Measurements from ENCODE around the gene PMVK. TPM values are rescaled to one million over a fixed set of nuclear protein-coding genes. Genes with fewer than 3 reads are reported as not detected.

PMVK gene
- total RNA-seq, 1 donor from 2014 or later = 9.6 TPM

GRCh38 chr1:154963643-154964042 lies 27.1 kb upstream of the PMVK start:
- peaks cover 49 to 72% of the 10 kb centered on the region in 2 donors for H3K36me3 ChIP-seq
- no peak for TF ChIP-seq CTCF (IDR thresholded peaks at IDR 0.05)
- no peak overlapping the region for H3K27ac ChIP-seq
- no peak for DNase-seq (ENCODE audit: low spot score in 2 of 2)
- intact Hi-C loops (cut with DNase I) = no loop called here
- H3K9me3 ChIP-seq = no peaks in the 10 kb centered on the region
- peaks cover 3 to 19% of the 10 kb centered on the region in 2 donors for H3K4me1 ChIP-seq
- H3K27me3 ChIP-seq = no peaks in the 10 kb centered on the region
- H3K4me3 ChIP-seq = no peak overlapping the region

DNA sequence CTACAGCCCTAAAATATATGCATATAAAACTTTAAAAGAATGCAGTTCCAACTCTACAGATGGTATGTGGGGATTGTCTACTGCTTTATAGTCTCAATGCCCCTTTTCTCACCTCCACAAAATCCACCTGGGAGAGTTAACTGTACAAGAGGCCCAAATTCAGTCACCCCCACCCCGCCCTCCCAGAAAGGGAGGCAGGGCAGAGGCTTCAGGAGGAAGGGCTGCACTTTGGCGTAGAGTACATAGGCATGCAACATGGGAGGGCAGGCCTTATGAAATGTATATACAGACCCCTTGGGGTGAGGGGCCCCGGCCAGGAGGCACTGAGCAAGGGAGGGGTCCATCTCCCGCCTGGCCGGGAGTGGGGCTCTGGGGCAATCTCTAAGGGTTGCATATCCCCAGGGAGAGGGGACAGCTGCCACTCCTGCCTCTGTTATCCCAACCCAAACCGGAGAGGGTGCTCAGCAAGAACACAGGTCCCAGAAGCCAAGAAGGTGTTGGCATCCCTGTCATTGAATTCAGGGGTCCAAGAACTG lies 26.3 kb upstream of the PMVK start:
- Histone ChIP-seq H3K4me1 (peaks cover 3 to 19% of the 10 kb centered on the region in 2 donors), H3K9me3 (no peaks in the 10 kb centered on the region), H3K27ac (peak overlapping the region; percentile 95 to 97), H3K4me3 (peak overlapping the region; percentile 97), H3K27me3 (no peaks in the 10 kb centered on the region), H3K36me3 (peaks cover 48 to 72% of the 10 kb centered on the region in 2 donors)
- no peak for DNase-seq (ENCODE audit: low spot score in 2 of 2)
- intact Hi-C loops (cut with DNase I) = loop anchor here (1.0 kb wide), 1 partner anchor 7 kb away; the partner anchor contains the start of gene SHC1
- TF ChIP-seq CTCF (IDR thresholded peaks at IDR 0.05) = no peak

DNA sequence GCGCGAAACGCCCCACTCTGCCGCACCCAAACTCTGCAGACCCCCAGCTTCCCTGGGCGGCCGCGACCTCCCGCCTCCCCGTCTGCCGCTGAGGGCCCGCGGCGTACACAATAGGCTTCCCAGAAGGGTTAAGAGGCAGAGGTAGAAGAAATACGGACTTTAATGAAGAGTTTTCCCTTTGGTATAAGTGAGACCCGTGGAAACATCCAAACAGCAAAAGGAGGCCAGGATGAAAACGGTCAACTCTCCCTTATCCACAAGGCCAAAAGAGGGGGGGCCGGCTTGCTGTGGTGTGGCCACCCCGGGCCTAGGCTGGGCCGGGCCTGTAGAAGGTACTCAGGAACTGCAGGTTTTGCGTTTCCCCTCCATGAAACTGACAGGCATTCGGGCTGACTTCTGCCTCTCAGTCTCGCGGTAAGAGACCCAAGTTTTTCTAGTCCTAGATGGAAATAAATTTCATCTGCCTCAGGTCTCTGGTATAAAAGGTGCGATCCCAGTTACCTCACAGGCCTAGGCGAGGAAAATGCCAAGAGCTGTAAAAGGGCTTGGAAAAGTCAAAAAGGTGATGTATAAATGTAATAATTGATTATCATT lies 25.7 kb upstream of the PMVK start:
- Histone ChIP-seq H3K4me3 (peak overlapping the region; percentile 97), H3K27me3 (no peaks in the 10 kb centered on the region), H3K4me1 (peaks cover 3 to 21% of the 10 kb centered on the region in 2 donors), H3K9me3 (no peaks in the 10 kb centered on the region), H3K36me3 (peaks cover 42 to 66% of the 10 kb centered on the region in 2 donors), H3K27ac (peak overlapping the region; percentile 95 to 97)
- DNase-seq (ENCODE audit: low spot score in 2 of 2) = no peak
- TF ChIP-seq CTCF (IDR thresholded peaks at IDR 0.05) = no peak
- intact Hi-C loops (cut with DNase I) = loop anchor here (1.0 kb wide), 1 partner anchor 8 kb away; the partner anchor contains the start of gene SHC1

- DNase-seq (ENCODE audit: low spot score in 2 of 2) = peak; percentile 41 to 90
- H3K4me1 ChIP-seq = peaks cover 3 to 27% of the 10 kb centered on the region in 2 donors
- intact Hi-C loops (cut with DNase I) = loop anchor here (1.0 to 2.0 kb wide), 4 partner anchors 9 to 56 kb away; partner anchors contain the start of genes FLAD1 and SHC1
- H3K4me3 ChIP-seq = peak within 1 kb of the TSS; percentile 97
- TF ChIP-seq CTCF (IDR thresholded peaks at IDR 0.05) = peak; percentile 45 to 95 (median 52)
- H3K27ac ChIP-seq = peak within 1 kb of the TSS; percentile 95 to 97
- peaks cover 37 to 58% of the 10 kb centered on the region in 2 donors for H3K36me3 ChIP-seq
- H3K27me3 ChIP-seq = no peaks in the 10 kb centered on the region
- no peaks in the 10 kb centered on the region for H3K9me3 ChIP-seq
Observed at GRCh38 chr1:154961207-154962155, 25.0 kb upstream of the PMVK start, which contains the start of gene PYGO2. Gene PYGO2, minus strand, starts transcription at chr1:154961782. Its CDS starts 206 bp downstream, at chr1:154961576.

- peaks cover 28 to 49% of the 10 kb centered on the region in 2 donors for H3K36me3 ChIP-seq
Observed at GRCh38 chr1:154960446-154961136, 24.1 kb upstream of the PMVK start.

More at GRCh38 chr1:154960446-154961136, 24.1 kb upstream of the PMVK start:
- no peak for TF ChIP-seq CTCF (IDR thresholded peaks at IDR 0.05)
- Histone ChIP-seq H3K27me3 (no peaks in the 10 kb centered on the region), H3K4me1 (peaks cover 3 to 27% of the 10 kb centered on the region in 2 donors), H3K27ac (peak overlapping the region; percentile 95 to 97), H3K9me3 (no peaks in the 10 kb centered on the region), H3K4me3 (peak overlapping the region; percentile 97)
- intact Hi-C loops (cut with DNase I) = loop anchor here (1.0 to 2.0 kb wide), 3 partner anchors 22 to 57 kb away; partner anchors contain the start of gene FLAD1
- DNase-seq (ENCODE audit: low spot score in 2 of 2) = no peak
